GM21515 (cell line): ENCODE results near the gene EML6.

Experiments used
- ATAC-seq: cut with Tn5 transposase; IDR thresholded peaks from one replicate; pipeline ENCODE4 v1.9.1; 2021; ENCODE audit not compliant: unreplicated experiment

Gene EML6

DNA sequence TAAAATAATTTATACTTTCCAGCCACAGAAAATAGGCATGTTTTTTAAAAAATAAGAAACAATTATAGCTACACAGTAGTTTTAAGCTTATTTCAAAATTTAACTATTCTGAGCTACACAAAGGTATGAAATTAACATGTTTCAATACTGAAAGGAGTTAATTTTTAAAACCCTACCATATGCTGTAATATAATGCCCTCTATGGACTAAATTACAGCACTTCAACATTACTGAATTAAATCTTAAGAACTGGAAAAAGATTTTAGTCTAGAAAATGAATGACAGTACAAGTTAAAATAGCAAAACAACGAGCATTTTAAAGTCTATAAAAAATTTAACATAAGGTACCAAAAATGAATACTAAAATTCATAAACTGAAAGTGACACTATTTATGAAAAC lies 290.5 kb downstream of the EML6 start:
- no peak for ATAC-seq

DNA sequence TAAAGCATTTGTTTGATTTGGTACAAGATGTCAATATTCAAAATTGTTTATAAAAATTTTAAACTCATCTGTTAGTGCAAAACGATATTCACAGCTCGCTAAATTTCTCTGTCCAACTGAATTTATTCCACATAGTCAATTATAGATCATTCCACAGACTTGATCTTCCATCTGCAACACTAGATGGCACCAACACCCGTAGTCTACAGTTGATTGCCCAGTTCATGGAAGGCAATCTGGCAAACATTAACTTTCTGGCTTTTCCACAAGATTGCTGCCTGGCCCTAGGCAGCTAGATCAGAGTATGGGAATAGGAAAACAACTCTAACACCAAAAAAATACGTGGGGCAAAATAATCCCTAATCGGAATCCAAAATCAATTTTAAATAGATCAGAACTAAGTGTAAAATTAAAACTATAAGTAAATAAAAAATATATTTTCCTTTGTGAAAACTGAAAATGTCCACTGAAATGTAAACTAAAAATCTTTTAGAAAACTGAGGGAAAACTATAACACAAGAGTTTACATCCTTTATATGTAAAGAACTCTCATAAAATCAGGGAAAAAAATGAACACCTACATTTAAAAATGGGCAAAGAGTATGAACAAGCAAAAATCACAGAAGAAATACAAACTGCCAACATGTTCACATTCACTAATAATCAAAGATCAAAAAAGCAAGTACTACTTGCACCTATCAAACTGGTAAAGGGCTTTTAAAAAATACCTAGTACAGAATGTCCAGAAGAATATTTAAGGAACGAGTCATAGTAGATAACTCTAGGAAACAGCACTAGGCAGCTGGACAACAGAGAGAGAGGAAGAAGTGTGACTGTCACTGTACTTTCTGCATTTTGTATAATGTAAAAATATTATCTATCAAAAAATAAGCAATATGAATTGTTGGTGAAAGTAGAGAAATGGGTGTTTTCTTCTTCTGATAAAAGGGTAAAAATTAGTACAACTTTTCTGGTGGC lies 291.8 kb downstream of the EML6 start:
- ATAC-seq, result no peak

DNA sequence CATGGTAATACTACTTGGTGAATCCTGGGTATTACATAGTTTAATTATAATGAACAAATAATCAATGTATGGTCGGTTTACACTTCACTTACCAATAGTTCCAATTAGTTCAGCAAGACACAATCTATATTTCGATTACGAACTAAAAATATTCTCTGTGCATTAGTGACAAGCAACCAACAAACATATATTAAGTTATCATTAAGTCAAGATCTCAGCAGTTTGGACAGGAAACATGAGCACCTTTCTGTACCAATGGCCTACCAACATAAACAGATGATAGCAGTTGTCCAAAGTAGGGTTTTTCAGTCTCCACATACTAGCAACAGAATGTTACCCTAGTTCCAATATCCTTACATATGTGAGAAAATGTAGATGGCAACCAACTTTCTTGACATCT lies 294.0 kb downstream of the EML6 start:
- no peak for ATAC-seq

DNA sequence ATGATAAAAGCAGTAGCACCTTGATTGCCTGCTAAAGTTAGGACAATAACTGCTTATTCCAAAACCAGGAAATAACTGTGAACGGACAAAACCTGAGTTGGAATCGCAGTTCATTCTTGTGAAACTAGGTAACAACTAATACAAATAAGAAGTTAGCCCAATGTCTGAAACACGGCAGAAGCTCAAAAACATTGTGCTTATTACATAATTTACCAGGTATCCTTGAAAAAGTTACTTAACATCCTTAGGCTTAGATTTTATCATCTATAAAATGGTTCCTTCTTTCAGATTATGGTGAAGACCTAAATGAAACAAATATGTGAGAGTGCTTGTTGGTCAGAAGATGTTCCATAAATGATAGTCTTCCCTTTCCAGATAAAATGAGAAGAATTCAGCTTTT lies 294.4 kb downstream of the EML6 start:
- ATAC-seq, result no peak

DNA sequence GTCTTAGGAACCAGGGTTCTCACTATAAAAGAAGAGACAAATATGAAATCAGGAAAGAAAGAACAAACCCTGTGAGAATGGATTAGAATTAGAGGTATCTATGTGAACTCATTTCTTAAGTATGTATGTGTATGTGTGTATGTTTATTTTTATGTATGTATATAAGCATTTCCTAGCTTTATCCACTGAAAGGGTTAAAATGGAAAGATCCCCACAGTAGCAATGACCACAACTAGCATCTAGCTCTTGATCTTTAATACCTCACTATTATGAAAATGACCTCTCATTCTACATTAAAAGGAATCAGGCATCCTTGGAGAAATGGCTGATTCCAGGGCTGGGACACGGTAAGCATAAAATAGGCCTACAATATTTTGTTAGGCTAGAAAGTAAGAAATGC lies 295.2 kb downstream of the EML6 start:
- ATAC-seq, result no peak

DNA sequence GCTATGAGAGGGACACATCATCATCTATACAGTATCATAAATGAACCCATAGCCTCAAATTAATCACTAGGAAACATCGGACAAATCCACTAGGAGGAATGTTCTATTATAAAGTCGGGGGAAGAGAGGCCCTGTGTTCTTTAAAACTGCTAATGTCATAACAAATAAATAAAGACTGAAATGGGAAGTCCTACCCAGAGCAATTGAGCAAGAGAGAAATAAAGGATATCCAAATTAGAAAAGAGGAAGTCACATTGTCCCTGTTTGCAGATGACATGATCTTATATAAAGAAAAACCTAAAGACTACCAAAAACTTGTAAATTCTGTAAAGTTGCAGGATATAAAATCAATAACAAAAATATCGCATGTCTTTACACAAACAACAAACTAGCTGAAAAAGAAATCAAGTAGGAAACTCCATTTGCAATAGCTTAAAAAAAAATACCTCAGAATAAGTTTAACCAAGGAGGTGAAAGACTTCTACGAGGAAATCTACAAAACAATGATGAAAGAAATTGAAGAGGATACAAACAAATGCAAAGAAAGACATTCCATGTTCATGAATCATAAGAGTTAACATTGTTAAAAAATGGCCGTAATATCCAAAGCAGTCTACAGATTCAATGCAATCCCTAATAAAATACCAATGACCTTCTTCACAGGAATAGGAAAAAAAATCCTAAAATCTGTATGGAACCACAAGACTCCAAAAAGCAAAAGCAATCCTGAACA lies 296.2 kb downstream of the EML6 start:
- ATAC-seq, result no peak
